H7 (cell line): Measurements from ENCODE around the gene BRPF3. TPM values are rescaled to one million over a fixed set of nuclear protein-coding genes. Genes with fewer than 3 reads are reported as not detected.

Experiments used
- DNase-seq: peaks from one replicate; pipeline ENCODE4 v3.0.0; 2012
- H3K27me3 ChIP-seq: 2 replicates; pipeline ENCODE4 v1.6.0; 2011; ENCODE audit warnings: mild to moderate bottlenecking, low read length; ENCODE audit not compliant: control insufficient read depth, insufficient read depth
- H3K36me3 ChIP-seq: replicated peaks from 2 replicates; pipeline ENCODE4 v1.5.1; 2011; ENCODE audit warnings: low read length; ENCODE audit not compliant: control insufficient read depth, insufficient read depth
- H3K4me3 ChIP-seq: 2 replicates; pipeline ENCODE4 v1.5.1; 2011; ENCODE audit warnings: low read depth, mild to moderate bottlenecking, control low read depth, low read length, moderate library complexity; ENCODE audit not compliant: insufficient read depth
- total RNA-seq: library from RNA; depleted of rRNA; stranded (reverse); fragments of >200 nt; shearing (Covaris generic); gene quantifications from 2 replicates; pipeline ENCODE4 v1.2.3, GENCODE V29; 2014

BRPF3 gene
- total RNA-seq, 1 experiment from 2014 or later: 12.7 TPM

- DNase-seq: no peak
- Histone ChIP-seq H3K36me3 (no peaks in the 10 kb centered on the region), H3K27me3 (no peaks in the 10 kb centered on the region), H3K4me3 (no peak overlapping the region)
Measured at GRCh38 chr6:36186199-36186598, 10.3 kb upstream of the BRPF3 start.

- Histone ChIP-seq H3K27me3 (no peaks in the 10 kb centered on the region), H3K4me3 (no peak overlapping the region), H3K36me3 (no peaks in the 10 kb centered on the region)
- no peak for DNase-seq
Measured at GRCh38 chr6:36187446-36187845, 9.1 kb upstream of the BRPF3 start.

DNA sequence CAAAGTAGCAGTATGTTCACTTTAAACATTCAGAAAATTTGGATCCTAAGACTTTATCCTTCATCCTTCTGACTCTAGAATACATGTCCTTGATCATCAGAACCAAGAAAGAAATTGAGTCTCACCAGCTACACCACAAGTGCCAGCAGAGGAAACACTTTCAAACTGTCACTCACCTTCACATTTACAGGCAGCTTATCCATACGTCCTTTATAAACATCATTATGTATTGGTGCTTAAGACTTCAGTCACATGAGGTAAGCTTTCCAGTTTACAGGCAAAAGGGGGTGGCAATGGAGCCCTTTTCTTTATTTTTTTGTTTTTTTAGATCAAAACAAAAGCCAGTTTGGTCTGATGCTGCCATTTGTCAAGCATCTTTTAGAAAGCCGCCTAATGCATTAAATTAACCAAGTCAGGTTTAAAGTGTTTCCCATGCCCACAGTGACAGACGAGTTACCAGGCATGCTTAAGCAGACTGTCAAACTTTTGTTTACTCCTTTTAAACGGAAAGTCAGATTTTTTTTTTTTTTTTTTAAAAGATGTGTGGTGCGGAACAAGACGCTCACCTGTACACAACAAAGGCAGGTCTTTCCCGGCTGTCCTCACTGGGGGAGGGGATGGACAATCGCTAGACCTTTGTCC is 952 bp upstream of the BRPF3 start:
- Histone ChIP-seq H3K4me3 (peak overlapping the region; percentile 60), H3K27me3 (no peaks in the 10 kb centered on the region), H3K36me3 (peaks cover 3% of the 10 kb centered on the region)
- DNase-seq: peak; percentile 15

GRCh38 chr6:36196880-36197548 is 470 bp downstream of the BRPF3 start:
- Histone ChIP-seq H3K36me3 (peaks cover 15% of the 10 kb centered on the region), H3K27me3 (no peaks in the 10 kb centered on the region), H3K4me3 (peak overlapping the region; percentile 60)
- DNase-seq: peak; percentile 100

DNA sequence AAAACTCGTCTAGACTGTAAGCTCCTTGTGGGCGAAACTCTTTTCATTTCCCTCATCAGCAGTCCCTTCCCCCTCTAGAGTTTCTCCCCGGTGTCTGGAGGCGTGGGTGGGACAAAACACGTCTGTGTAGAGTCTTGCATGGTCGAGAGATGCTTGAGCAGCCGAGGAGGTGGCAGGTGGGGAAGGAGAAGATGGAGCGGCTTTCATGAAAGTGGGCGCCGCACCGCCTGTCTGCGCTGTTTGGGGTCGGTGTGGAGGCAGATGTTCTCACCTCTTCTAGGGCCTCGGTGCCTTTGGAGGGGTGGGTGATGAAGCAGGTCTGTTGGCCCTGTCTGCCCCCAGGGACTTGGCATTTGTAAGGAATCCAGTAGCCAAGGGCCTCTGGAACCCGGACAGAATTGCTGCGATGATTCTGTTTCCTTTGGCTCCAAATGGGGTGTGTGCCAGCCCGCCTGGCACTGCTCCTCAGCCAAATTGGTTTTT is 1.2 kb downstream of the BRPF3 start:
- Histone ChIP-seq H3K36me3 (peaks cover 18% of the 10 kb centered on the region), H3K4me3 (peak overlapping the region; percentile 59), H3K27me3 (no peaks in the 10 kb centered on the region)
- DNase-seq: peak; percentile 28

DNA sequence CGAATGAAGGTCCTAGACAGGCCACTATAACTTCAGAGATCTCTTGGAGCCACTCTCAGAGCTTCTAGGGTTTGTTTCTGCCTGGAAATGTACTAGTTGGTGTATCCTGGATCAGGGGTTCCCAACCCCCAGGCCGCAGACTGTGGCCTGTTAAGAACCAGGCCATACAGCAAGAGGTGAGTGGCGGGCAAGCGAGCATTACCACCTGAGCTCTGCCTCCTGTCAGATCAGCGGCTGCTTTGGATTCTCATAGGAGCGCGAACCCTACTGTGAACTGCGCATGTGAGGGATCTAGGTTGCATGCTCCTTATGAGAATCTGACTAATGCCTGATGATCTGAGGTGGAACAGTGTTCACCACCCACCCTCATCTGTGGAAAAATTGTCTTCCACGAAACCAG is 2.4 kb downstream of the BRPF3 start:
- Histone ChIP-seq H3K27me3 (no peaks in the 10 kb centered on the region), H3K36me3 (peaks cover 22% of the 10 kb centered on the region), H3K4me3 (no peak overlapping the region)
- no peak for DNase-seq

DNA sequence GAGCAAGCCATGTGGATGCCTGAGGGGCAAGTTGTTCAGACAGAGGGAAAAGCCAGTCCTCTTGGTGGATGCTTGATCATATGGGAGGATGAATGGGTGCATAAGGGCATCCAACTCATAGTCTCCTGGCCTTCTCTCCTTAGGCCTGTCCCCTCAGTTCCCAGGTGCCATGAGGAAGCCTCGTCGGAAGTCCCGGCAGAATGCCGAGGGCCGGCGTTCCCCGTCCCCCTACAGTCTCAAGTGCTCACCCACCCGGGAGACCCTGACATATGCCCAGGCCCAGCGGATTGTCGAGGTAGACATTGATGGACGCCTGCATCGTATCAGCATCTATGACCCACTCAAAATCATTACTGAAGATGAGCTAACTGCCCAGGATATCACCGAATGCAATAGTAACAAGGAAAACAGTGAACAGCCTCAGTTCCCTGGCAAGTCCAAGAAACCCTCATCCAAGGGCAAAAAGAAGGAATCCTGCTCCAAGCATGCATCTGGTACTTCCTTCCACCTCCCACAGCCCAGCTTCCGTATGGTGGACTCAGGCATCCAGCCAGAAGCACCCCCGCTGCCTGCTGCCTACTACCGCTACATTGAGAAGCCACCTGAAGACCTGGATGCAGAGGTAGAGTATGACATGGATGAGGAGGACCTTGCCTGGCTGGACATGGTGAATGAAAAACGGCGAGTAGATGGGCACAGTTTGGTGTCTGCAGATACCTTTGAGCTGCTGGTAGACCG is 3.8 kb downstream of the BRPF3 start:
- Histone ChIP-seq H3K4me3 (no peak overlapping the region), H3K27me3 (no peaks in the 10 kb centered on the region), H3K36me3 (peaks cover 28% of the 10 kb centered on the region)
- DNase-seq: peak; percentile 4

DNA sequence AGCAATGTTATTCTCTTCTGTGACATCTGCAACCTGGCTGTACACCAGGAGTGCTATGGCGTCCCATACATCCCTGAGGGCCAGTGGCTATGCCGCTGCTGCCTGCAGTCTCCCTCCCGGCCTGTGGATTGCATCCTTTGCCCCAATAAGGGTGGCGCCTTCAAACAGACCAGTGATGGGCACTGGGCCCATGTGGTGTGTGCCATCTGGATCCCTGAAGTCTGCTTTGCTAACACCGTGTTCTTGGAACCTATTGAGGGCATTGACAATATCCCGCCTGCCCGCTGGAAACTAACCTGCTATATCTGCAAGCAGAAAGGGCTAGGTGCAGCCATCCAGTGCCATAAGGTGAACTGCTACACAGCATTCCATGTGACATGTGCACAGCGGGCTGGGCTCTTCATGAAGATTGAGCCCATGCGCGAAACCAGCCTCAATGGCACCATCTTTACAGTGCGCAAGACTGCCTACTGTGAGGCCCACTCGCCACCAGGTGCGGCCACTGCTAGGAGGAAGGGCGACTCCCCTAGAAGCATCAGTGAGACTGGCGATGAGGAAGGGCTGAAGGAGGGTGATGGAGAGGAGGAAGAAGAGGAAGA is 4.6 kb downstream of the BRPF3 start:
- Histone ChIP-seq H3K4me3 (no peak overlapping the region), H3K27me3 (no peaks in the 10 kb centered on the region), H3K36me3 (peaks cover 30% of the 10 kb centered on the region)
- DNase-seq: peak; percentile 5

GRCh38 chr6:36201612-36202011 is 5.1 kb downstream of the BRPF3 start:
- peaks cover 30% of the 10 kb centered on the region for H3K36me3 ChIP-seq
- DNase-seq: peak; percentile 3
- no peak overlapping the region for H3K4me3 ChIP-seq
- no peaks in the 10 kb centered on the region for H3K27me3 ChIP-seq

DNA sequence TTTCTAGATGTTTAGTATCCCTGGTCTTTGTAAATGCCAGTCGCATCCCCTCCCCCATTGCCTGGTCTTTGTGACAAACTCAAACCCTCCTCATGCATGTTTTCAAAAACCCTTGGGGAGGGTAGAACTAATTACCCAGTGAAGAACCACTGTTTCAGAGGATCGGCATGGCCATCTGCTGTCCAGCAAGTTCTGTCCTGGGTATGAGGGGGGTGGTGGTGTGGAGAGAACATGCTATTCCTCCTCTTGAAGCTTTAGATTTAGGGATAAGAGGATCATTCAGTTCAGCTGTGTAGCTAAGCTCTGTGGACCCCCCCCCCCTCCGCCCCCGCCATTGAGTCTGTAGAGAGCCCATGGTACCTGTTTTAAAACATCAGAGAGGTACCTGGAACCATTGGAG is 5.6 kb downstream of the BRPF3 start:
- H3K4me3 ChIP-seq: no peak overlapping the region
- no peak for DNase-seq
- no peaks in the 10 kb centered on the region for H3K27me3 ChIP-seq
- H3K36me3 ChIP-seq: peaks cover 33% of the 10 kb centered on the region

DNA sequence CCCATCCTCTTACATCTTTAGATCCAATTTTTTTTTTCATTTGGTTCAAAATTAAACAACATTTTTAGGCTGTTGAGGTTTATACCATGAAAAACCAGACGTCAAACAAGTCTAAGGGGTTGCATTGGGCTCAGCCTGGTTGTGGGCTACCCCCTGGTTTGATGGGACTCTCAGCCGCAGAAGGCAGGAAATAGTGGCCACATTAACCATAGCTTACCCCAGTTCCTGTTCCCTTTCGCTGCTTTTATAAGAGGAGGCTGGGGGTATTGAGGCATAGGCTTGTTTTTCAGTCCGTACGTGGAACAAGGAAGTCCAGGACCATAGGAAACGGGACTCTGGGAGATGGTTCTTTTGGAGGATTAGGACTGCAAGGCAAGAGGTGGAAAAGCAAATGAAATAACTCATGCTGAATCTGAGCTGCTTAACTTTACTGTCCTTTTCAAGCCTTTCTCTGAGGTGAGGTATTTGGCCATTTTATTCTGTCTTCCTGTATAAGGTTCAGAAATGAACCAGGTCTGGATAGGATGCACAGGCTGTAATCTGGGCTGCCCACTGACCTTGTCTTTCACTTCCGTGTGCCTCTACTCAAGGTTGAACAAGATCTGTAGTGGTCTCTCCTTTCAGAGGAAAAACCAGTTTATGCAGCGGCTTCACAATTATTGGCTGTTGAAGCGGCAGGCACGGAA is 7.7 kb downstream of the BRPF3 start:
- Histone ChIP-seq H3K27me3 (no peaks in the 10 kb centered on the region), H3K4me3 (no peak overlapping the region), H3K36me3 (peaks cover 44% of the 10 kb centered on the region)
- peak; percentile 5 for DNase-seq

GRCh38 chr6:36207155-36207554 is 10.6 kb downstream of the BRPF3 start:
- peaks cover 42% of the 10 kb centered on the region for H3K36me3 ChIP-seq
- DNase-seq: no peak
- H3K4me3 ChIP-seq: no peak overlapping the region
- H3K27me3 ChIP-seq: no peaks in the 10 kb centered on the region

DNA sequence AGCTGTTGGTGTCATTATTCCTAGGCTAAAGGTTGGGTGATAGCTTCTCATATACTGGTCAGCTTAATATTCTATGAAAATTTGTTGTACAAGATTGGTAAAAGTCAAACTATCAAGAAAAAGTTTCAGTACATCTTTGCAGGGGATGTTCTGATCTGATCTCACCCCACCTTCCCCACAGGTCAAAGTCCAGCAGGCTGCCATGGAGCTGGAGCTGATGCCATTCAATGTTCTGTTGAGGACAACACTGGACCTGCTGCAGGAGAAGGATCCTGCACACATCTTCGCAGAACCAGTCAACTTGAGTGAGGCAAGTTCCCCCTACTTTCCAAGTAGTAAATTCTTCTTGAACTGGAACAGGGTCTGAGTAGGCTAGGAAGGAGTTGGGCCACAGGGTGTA is 13.1 kb downstream of the BRPF3 start:
- H3K4me3 ChIP-seq: no peak overlapping the region

GRCh38 chr6:36210182-36210581 is 13.6 kb downstream of the BRPF3 start:
- H3K36me3 ChIP-seq: peaks cover 45% of the 10 kb centered on the region
- DNase-seq: no peak
- H3K4me3 ChIP-seq: no peak overlapping the region
- H3K27me3 ChIP-seq: no peaks in the 10 kb centered on the region

More for the DNA sequence above, 13.1 kb downstream of the BRPF3 start:
- H3K27me3 ChIP-seq: no peaks in the 10 kb centered on the region
- peaks cover 46% of the 10 kb centered on the region for H3K36me3 ChIP-seq
- no peak for DNase-seq
